ENCODE results near the gene RIN2. TPM values are rescaled to one million over a fixed set of nuclear protein-coding genes. Genes with fewer than 3 reads are reported as not detected.
"Not testable (repeated sequence)": the region's sequence is repeated elsewhere in the genome, so short reads cannot be mapped to it uniquely, and the experiment has no call there.

The RIN2 gene
- total RNA-seq, 1 donor: 61.1 TPM

DNA sequence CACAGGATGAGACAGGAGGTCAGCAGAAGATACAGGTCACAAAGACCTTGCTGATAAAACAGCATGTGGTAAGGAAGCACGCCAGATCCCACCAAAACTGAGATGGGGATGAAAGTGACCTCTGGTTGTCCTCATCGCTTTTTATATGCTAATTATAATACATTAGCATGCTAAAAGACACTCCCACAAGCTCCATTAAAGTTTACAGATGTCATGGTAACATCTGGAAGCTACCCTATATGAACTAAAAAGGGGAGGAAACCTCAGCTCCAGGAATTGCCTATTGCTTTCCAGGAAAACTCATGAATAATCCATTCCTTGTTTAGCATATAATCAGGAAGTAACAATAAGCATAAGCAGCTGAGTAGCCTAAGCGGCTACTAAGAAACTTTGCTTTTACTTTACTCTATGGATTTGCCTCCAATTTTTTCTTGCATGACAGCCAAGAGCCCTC, 8.4 kb upstream of the RIN2 start:
- peak; percentile 21 for DNase-seq (ENCODE audit: low read depth)
- TF ChIP-seq, protein P1, sequence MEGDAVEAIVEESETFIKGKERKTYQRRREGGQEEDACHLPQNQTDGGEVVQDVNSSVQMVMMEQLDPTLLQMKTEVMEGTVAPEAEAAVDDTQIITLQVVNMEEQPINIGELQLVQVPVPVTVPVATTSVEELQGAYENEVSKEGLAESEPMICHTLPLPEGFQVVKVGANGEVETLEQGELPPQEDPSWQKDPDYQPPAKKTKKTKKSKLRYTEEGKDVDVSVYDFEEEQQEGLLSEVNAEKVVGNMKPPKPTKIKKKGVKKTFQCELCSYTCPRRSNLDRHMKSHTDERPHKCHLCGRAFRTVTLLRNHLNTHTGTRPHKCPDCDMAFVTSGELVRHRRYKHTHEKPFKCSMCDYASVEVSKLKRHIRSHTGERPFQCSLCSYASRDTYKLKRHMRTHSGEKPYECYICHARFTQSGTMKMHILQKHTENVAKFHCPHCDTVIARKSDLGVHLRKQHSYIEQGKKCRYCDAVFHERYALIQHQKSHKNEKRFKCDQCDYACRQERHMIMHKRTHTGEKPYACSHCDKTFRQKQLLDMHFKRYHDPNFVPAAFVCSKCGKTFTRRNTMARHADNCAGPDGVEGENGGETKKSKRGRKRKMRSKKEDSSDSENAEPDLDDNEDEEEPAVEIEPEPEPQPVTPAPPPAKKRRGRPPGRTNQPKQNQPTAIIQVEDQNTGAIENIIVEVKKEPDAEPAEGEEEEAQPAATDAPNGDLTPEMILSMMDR (IDR thresholded peaks at IDR 0.05; ENCODE audit: insufficient read depth, low read length): no peak
- no peak overlapping the region for H3K4me3 ChIP-seq (ENCODE audit: low read depth, low read length)

DNA sequence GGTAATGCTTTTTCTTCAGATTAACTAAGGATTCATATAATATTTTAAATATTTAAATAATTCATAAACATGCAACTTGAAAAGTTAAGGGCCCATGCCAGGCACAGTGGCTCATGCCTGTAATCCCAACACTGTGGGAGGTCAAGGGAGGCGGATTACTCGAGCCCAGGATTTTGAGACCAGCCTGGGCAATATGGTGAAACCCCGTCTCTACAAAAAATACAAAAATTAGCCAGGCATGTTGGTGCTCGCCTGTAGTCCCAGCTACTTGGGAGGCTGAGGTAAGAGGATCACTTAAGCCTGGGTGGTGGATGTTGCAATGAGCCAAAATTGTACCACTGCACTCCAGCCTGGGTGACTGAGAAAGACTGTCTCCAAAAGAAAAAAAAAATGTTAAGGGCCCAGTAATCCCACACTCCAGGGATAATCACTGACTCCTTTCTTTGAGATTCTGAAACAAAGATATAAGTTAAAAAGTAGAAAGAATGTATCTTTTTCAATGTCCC, 7.9 kb upstream of the RIN2 start:
- no peak overlapping the region for H3K4me3 ChIP-seq (ENCODE audit: low read depth, low read length)
- DNase-seq (ENCODE audit: low read depth): no peak
- TF ChIP-seq, protein P1 (IDR thresholded peaks at IDR 0.05; ENCODE audit: insufficient read depth, low read length): no peak

DNA sequence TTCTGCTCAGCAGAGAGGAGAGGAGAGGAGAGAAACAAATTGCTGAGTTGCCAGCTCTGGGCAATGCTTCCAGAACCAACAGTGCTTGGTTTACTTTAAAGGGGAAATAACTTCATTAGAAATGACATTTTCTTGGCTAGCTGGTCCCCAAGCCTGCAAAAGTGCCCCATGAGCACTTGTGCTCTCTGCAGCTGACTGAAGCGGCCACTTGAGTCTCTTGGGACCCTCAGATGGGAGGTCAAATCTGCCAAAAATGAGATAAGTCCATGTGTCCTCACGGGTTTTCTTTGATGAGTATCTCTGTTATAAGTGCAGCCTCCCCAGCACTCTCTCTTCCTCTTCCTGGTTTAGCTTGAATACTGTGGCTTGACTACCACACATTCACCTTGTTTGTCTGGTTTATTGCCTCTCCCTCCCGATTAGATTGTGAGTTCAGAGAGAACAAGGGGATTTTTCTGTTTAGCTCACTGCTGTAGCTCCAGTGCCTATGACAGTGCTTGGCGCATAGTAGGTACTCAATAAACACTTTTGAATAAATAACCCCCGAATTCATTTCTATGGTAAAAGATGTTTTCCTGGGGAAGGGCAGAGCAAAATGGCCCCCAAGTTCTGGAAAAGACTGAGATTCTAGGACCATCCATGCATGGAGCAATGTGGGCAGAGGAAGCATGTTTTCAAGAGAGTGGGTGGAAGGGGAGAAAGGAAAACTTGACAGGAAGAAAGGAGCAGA, 7.0 kb upstream of the RIN2 start:
- DNase-seq (ENCODE audit: low read depth): peak; percentile 15

DNA sequence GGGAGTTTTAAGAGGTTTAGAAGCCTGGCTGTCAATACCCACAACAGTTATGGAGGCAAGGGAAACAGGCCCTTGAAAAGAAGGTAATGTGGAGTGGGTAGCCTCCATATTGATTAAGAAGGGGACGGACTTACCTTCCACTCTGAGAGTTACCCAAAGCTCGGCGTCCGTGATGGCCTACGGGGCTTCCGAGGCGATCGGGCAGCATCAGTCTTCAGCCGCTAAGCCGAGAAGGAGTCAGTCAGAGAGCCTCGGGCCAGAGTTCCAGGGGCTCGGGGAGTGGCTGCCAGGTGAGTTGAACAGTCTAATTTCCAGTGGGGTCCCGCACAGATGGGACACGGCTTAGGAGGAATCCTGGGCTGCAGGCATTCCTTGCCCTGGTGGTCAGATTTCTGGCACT, 3.9 kb upstream of the RIN2 start:
- not testable (repeated sequence) for DNase-seq (ENCODE audit: low read depth); H3K4me3 ChIP-seq (ENCODE audit: low read depth, low read length)

More for the DNA sequence above, 7.0 kb upstream of the RIN2 start:
- H3K4me3 ChIP-seq (ENCODE audit: low read depth, low read length): no peak overlapping the region
- TF ChIP-seq, protein P1 (IDR thresholded peaks at IDR 0.05; ENCODE audit: insufficient read depth, low read length): no peak

DNA sequence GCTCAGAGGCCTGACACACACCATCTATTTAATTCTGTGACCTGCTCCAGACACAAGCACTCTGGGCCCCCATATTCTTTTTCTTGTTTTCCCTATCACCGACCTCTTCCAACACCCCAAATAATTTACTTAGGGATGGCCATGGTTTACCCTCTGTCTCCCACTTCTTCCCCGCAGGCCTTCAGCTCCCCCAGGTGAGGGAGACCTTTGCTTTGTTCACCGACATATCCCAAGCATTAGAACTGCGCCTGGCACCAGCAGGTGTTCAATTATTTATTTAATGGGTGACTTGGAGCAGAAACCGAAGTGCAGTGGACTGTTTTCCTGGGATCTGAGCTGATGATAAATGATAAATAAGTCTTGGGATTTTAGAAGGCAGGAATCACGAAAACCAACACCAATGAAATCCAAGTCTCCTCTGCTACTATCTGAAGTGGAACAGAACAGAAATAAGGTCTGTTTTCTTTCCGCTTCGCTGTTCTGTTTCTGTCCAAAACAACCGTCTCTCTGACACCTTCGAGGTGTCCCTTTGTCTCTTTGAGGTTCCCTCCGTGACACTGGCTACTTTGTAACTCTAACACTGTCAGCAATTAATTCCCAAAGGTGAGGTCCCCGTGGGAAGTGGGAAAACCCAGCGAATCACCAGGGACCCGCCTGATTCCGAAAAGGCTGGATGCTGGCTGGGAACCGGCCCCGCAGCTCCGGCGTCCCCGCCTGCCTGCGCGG, 1.1 kb upstream of the RIN2 start:
- peak overlapping the region; percentile 93 for H3K4me3 ChIP-seq (ENCODE audit: low read depth, low read length)
- no peak for DNase-seq (ENCODE audit: low read depth)
- TF ChIP-seq, protein P1 (IDR thresholded peaks at IDR 0.05; ENCODE audit: insufficient read depth, low read length): no peak

DNA sequence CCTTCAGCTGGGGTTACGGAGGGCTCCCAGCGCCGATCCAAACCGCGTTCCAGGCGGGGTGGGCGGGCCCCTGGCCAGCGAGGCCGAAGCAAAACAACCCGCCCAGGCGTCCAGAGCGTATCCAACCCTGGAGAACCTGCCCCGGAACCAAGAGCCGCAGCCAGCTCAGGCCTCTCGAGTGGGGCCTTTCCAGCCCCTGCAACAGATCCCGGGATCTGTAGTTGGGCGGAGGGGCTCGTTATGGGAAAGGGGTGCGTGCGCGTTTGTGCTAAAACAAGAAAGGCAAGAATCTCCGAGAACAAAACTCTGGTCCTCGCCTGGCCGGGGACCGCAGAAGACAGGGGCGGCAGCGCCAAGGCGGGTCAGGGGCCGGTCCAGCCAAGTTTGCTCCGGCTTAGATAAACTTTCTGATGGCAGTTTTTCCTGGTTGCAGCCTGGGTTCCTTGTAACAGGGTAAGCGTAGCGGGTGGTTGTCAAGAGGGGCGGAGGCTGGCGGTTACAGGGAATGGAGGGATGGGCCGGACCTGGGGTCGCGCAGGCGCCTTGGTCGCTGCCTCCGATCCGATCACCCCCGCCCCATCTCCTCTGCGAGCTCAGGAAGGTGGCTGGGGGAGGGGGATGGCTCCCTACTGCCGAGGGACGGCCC, 448 bp upstream of the RIN2 start:
- TF ChIP-seq, protein P1 (IDR thresholded peaks at IDR 0.05; ENCODE audit: insufficient read depth, low read length): no peak
- peak; percentile 85 for DNase-seq (ENCODE audit: low read depth)
- H3K4me3 ChIP-seq (ENCODE audit: low read depth, low read length): peak overlapping the region; percentile 93

Data from fibroblast of the aortic adventitia (primary cell).